Activated CD4-positive, alpha-beta T cell treated with anti-CD3 and anti-CD28 coated beads for 36 hours (primary cell): Measurements from ENCODE around the gene HOMER3. TPM values are rescaled to one million over a fixed set of nuclear protein-coding genes. Genes with fewer than 3 reads are reported as not detected.

Experiments used
- ATAC-seq: fragments of 200-7000 bp; cut with Tn5 transposase; one replicate; pipeline ENCODE4 v1.10.0; 2021; ENCODE audit warnings: mild to moderate bottlenecking, moderate library complexity
- CTCF ChIA-PET: fragments of 350-600 bp; sonication (Branson Sonifier 250); formaldehyde crosslinking; loops from one replicate; lab custom pipeline; 2021; ENCODE audit warnings: antibody characterized with exemption; lab: Charles Lee
- POLR2A ChIA-PET: fragments of 350-600 bp; sonication (Branson Sonifier 250); formaldehyde crosslinking; loops from one replicate; lab custom pipeline; 2021; ENCODE audit warnings: antibody characterized with exemption, inconsistent platforms; lab: Charles Lee
- DNase-seq: peaks from one replicate; pipeline ENCODE4 v3.0.0-alpha.2; 2020
- H3K27ac Mint-ChIP-seq: one replicate; pipeline ENCODE4 v1.8.0; 2021; ENCODE audit warnings: mixed read lengths
- H3K27me3 Mint-ChIP-seq: one replicate; pipeline ENCODE4 v1.8.0; 2021; ENCODE audit warnings: mixed read lengths
- H3K36me3 Mint-ChIP-seq: one replicate; pipeline ENCODE4 v1.8.0; 2021; ENCODE audit warnings: low read depth, mixed read lengths
- H3K4me1 Mint-ChIP-seq: one replicate; pipeline ENCODE4 v1.8.0; 2021; ENCODE audit warnings: mixed read lengths
- H3K4me3 Mint-ChIP-seq: one replicate; pipeline ENCODE4 v1.8.0; 2021; ENCODE audit warnings: mild to moderate bottlenecking, moderate library complexity, mixed read lengths
- H3K9me3 Mint-ChIP-seq: one replicate; pipeline ENCODE4 v1.8.0; 2021; ENCODE audit warnings: low read depth, mixed read lengths
- intact Hi-C, 2 experiments: fragments of 100-400 bp; cut with DNase I in 1 of 2; cut with micrococcal nuclease in 1 of 2; formaldehyde crosslinking; loops; one replicate each; pipeline versions ENCODE4 v1.14.2 to v1.15.1; 2022 to 2024; cut with DNase I, micrococcal nuclease
- total RNA-seq, 2 experiments: library from RNA; stranded (reverse); gene quantifications; one replicate each; pipeline ENCODE4 v1.2.3, GENCODE V29; 2021

Gene HOMER3
- total RNA-seq: under 1 TPM; 0.46 to 0.62 TPM

DNA sequence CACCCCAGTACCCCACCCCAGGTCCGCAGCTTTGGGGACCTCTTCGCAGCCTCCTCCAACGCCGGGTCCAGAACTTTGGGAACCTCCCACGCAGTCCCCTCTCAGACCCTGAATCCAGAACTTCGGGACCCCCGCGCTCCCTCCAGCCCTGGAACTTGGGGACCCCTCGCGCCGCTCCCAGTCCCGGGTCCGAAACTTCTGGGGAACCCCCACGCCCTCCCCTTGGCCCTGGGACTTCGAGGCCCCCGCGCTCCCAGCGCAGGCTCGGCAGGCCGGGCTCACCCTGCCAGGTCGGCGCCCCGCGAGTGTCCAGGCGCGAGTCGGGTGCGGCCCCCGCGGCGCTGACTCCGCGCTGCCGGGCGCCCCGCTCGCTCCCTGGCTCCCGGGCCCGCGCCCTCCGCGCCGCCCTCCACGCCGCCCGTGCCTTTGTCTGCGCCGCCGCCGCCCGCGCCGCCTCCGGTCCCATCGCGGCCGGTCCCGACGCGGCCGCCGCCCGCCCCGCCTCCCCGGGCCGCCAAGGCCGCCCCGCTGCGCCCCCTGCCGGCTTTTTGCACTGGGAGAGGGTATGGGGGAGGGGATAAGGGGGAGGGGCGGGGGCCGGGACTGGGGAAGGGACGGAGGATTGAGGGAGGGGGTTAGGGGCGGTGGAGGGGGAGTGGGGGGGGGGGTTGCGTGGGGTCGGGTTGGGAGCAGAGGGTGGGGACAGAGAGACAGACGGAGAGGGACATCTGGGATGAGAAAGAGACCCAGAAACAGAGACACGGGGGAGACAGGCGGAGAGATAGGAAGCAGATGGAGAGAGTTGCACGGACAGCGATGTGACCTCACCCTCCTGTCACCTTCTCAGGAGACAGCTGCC lies at the start of gene HOMER3:
TSS of gene HOMER3 (minus strand) at position 449 of the 859 bp plus-strand sequence. CDS start 2,235 bp downstream, outside the sequence.
- Mint-ChIP-seq H3K27me3 (peaks cover 25% of the 10 kb centered on the region), H3K4me3 (peak within 1 kb of the TSS; percentile 48), H3K4me1 (peaks cover 6% of the 10 kb centered on the region), H3K36me3 (no peaks in the 10 kb centered on the region), H3K9me3 (no peaks in the 10 kb centered on the region), H3K27ac (no peak within 1 kb of the TSS)
- ChIA-PET POLR2A (no interaction called here), CTCF (no interaction called here)
- ATAC-seq (peak; percentile 91), DNase-seq (peak; percentile 87)
- intact Hi-C loops: loop anchor here in 1 of 2 experiments (1.0 kb wide), 2 partner anchors 9 to 22 kb away; partner anchors contain the start of genes COPE and DDX49

- Mint-ChIP-seq H3K9me3 (no peaks in the 10 kb centered on the region), H3K4me3 (no peak overlapping the region), H3K27me3 (peaks cover 2% of the 10 kb centered on the region), H3K4me1 (no peaks in the 10 kb centered on the region), H3K36me3 (peaks cover 20% of the 10 kb centered on the region), H3K27ac (no peak overlapping the region)
- ChIA-PET CTCF (no interaction called here), POLR2A (no interaction called here)
- ATAC-seq (peak; percentile 36), DNase-seq (no peak)
- intact Hi-C loops: no loop called here
These were observed 49.2 kb upstream of the HOMER3 start for GRCh38 chr19:18990128-18990708.

GRCh38 chr19:18989316-18989715 lies 48.3 kb upstream of the HOMER3 start:
- DNase-seq (no peak), ATAC-seq (no peak)
- H3K9me3 Mint-ChIP-seq: no peaks in the 10 kb centered on the region
- H3K36me3 Mint-ChIP-seq: peaks cover 19% of the 10 kb centered on the region
- no peaks in the 10 kb centered on the region for H3K4me1 Mint-ChIP-seq
- intact Hi-C loops: no loop called here
- H3K27ac Mint-ChIP-seq: no peak overlapping the region
- ChIA-PET POLR2A (no interaction called here), CTCF (no interaction called here)
- H3K4me3 Mint-ChIP-seq: no peak overlapping the region
- H3K27me3 Mint-ChIP-seq: peaks cover 5% of the 10 kb centered on the region

DNA sequence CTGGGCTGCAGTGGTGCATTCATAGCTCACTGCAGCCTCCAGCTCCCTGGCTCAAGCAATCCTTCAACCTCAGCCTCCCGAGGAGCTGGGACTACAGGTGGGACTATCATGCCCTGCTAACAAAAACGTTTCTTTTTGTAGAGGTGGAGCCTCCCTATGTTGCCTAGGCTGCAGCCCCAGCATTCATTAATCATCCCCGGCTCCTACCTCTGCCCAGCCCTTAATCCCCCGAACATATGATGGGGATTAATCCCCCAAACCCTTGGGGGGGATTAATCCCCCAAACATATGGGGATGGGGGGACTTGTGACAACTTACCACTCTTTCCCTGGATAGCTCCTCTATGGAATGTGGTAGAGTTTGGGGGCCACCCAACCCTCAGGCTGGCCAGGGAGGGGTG lies 46.4 kb upstream of the HOMER3 start:
- DNase-seq (no peak), ATAC-seq (no peak)
- no peaks in the 10 kb centered on the region for H3K4me1 Mint-ChIP-seq
- H3K27me3 Mint-ChIP-seq: peaks cover 7% of the 10 kb centered on the region
- no peak overlapping the region for H3K27ac Mint-ChIP-seq
- no peaks in the 10 kb centered on the region for H3K9me3 Mint-ChIP-seq
- H3K4me3 Mint-ChIP-seq: no peak overlapping the region
- ChIA-PET CTCF (interaction anchor here (0.7 to 1.4 kb wide), 5 partner anchors 8 to 121 kb away, joined by 3 to 4 read pairs (median 4); partner anchors contain the start of gene COPE), POLR2A (interaction anchor here (1.0 to 1.3 kb wide), 2 partner anchors 67 to 68 kb away, joined by 3 to 5 read pairs; partner anchors contain the start of genes COPE and DDX49)
- peaks cover 4% of the 10 kb centered on the region for H3K36me3 Mint-ChIP-seq
- intact Hi-C loops: no loop called here

DNA sequence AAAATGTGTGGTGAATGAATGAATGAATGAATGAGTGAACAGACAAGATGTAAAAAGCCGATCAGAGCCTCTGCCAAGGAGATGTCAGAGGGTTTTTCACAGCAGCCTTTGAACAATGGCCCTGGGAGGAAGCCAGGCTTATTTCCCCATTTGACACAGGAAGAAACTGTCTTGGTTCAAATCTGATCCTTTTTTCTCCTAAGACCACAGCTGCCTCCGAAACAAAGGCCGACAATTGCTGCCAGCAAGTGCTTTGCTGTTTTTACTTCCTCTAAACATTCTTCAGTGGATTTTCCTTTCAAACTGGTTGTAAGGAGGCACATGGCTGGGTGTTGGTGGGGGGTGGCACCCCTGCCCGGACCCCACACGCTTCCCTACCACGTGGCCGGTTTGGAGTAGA lies 44.2 kb upstream of the HOMER3 start:
- no peak for ATAC-seq
- DNase-seq: no peak
- ChIA-PET POLR2A (no interaction called here), CTCF (interaction anchor here (0.7 kb wide), 1 partner anchor 597 kb away, joined by 3 read pairs; no protein-coding TSS in a partner anchor)
- H3K9me3 Mint-ChIP-seq: no peaks in the 10 kb centered on the region
- H3K36me3 Mint-ChIP-seq: no peaks in the 10 kb centered on the region
- intact Hi-C loops: no loop called here
- no peak overlapping the region for H3K27ac Mint-ChIP-seq
- no peaks in the 10 kb centered on the region for H3K4me1 Mint-ChIP-seq
- H3K27me3 Mint-ChIP-seq: peaks cover 10% of the 10 kb centered on the region
- no peak overlapping the region for H3K4me3 Mint-ChIP-seq

- no peaks in the 10 kb centered on the region for H3K9me3 Mint-ChIP-seq
- no peaks in the 10 kb centered on the region for H3K36me3 Mint-ChIP-seq
- H3K27me3 Mint-ChIP-seq: peaks cover 10% of the 10 kb centered on the region
- ChIA-PET CTCF (no interaction called here), POLR2A (no interaction called here)
- H3K27ac Mint-ChIP-seq: no peak overlapping the region
- no peak for DNase-seq
- ATAC-seq: no peak
- no peaks in the 10 kb centered on the region for H3K4me1 Mint-ChIP-seq
- no peak overlapping the region for H3K4me3 Mint-ChIP-seq
- intact Hi-C loops: no loop called here
These were observed 43.2 kb upstream of the HOMER3 start for GRCh38 chr19:18984251-18984650.

DNA sequence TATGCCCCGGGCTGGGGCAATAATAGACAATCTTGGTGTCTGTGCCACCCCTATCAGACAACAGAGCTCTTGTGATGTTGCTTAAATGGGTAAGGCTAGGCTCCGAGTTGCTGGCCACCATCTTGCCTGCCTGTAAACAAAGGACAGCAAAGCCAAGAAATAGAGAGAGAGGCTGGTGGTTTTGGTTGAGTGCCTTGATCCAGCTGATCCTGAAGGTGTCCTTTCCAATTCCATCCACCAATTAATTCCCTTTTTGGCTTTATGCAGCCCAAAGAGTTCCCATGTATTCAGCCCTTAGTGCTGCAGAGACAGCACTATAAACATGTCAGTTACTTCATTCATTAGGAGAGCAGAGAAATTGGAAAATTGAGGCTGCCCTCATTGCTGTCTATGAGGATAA lies 41.7 kb upstream of the HOMER3 start:
- CTCF ChIA-PET: interaction anchor here (0.7 kb wide), 1 partner anchor 1017 kb away, joined by 5 read pairs; no protein-coding TSS in a partner anchor
- peaks cover 14% of the 10 kb centered on the region for H3K27me3 Mint-ChIP-seq
- no peaks in the 10 kb centered on the region for H3K9me3 Mint-ChIP-seq
- no peak for DNase-seq
- ATAC-seq: no peak
- H3K27ac Mint-ChIP-seq: no peak overlapping the region
- no peaks in the 10 kb centered on the region for H3K36me3 Mint-ChIP-seq
- POLR2A ChIA-PET: no interaction called here
- intact Hi-C loops: no loop called here
- H3K4me3 Mint-ChIP-seq: no peak overlapping the region
- H3K4me1 Mint-ChIP-seq: no peaks in the 10 kb centered on the region

DNA sequence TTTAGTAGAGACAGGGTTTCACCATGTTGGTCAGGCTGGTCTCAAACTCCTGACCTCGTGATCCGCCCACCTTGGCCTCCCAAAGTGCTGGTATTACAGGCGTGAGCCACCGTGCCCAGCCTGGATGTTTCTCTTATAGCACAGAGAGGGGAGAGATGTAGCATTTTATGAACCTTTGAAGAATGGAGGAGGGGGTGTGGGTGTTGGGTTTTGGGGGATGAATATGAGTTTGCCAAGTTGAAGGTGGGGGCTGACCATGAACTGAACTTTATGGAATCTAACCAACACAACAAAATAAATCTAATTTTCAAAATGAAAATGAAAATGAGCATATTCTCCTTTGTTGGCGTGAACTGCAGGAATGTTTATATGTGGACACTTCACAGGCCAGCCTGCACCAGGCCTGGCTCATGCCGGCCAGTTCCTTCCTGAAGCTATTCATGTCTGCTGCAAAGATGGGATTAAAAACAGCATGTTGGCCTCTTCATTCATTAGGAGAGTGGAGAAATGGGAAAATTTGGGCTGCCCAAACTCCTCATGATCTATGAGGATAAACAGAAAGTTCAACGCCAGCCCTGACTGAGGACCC lies 39.5 kb upstream of the HOMER3 start:
- H3K9me3 Mint-ChIP-seq: no peaks in the 10 kb centered on the region
- no peak for ATAC-seq
- ChIA-PET POLR2A (no interaction called here), CTCF (no interaction called here)
- no peaks in the 10 kb centered on the region for H3K4me1 Mint-ChIP-seq
- no peak overlapping the region for H3K27ac Mint-ChIP-seq
- intact Hi-C loops: no loop called here
- H3K36me3 Mint-ChIP-seq: no peaks in the 10 kb centered on the region
- H3K27me3 Mint-ChIP-seq: peaks cover 12% of the 10 kb centered on the region
- no peak for DNase-seq
- H3K4me3 Mint-ChIP-seq: no peak overlapping the region

- ChIA-PET CTCF (interaction anchor here (0.6 kb wide), 1 partner anchor 72 kb away, joined by 3 read pairs; no protein-coding TSS in a partner anchor), POLR2A (no interaction called here)
- Mint-ChIP-seq H3K4me3 (no peak overlapping the region), H3K9me3 (no peaks in the 10 kb centered on the region), H3K27me3 (peaks cover 7% of the 10 kb centered on the region), H3K4me1 (no peaks in the 10 kb centered on the region), H3K36me3 (no peaks in the 10 kb centered on the region), H3K27ac (no peak overlapping the region)
- intact Hi-C loops: no loop called here
- DNase-seq (no peak), ATAC-seq (no peak)
These were observed 37.6 kb upstream of the HOMER3 start for GRCh38 chr19:18978616-18979015.

DNA sequence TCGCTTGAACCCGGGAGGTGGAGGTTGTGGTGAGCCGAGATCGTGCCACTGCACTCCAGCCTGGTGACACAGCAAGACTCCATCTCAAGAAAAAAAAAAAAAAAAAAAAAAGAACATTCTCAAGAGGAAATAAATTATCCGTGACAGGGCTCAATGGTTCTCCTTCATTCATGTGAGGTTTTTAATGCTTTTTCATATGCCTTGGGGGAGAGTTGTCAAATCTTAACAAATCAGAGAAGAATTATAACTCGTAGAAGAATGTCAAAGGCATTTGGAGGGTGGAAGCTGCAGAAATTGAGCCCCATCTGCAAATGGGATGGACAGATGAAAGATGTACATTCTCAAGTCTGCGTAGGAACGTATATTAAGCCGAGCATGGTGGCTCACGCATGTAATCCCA lies 34.9 kb upstream of the HOMER3 start:
- Mint-ChIP-seq H3K4me1 (no peaks in the 10 kb centered on the region), H3K9me3 (no peaks in the 10 kb centered on the region), H3K36me3 (no peaks in the 10 kb centered on the region), H3K27me3 (peaks cover 5% of the 10 kb centered on the region), H3K27ac (no peak overlapping the region), H3K4me3 (no peak overlapping the region)
- intact Hi-C loops: no loop called here
- ChIA-PET POLR2A (no interaction called here), CTCF (no interaction called here)
- ATAC-seq (no peak), DNase-seq (no peak)

GRCh38 chr19:18975011-18975410 lies 34.0 kb upstream of the HOMER3 start:
- no peak overlapping the region for H3K27ac Mint-ChIP-seq
- ATAC-seq: no peak
- no peaks in the 10 kb centered on the region for H3K9me3 Mint-ChIP-seq
- H3K4me1 Mint-ChIP-seq: no peaks in the 10 kb centered on the region
- peaks cover 5% of the 10 kb centered on the region for H3K27me3 Mint-ChIP-seq
- H3K36me3 Mint-ChIP-seq: no peaks in the 10 kb centered on the region
- CTCF ChIA-PET: no interaction called here
- no peak for DNase-seq
- POLR2A ChIA-PET: no interaction called here
- intact Hi-C loops: no loop called here
- H3K4me3 Mint-ChIP-seq: no peak overlapping the region
